Activated B cell treated with CpG ODN at 0.5 μM for 24 hours (primary cell): Measurements from ENCODE around the gene CNTN4. TPM values are rescaled to one million over a fixed set of nuclear protein-coding genes. Genes with fewer than 3 reads are reported as not detected.

Source experiments
- ATAC-seq: fragments of 200-7000 bp; cut with Tn5 transposase; one replicate; pipeline ENCODE4 v1.10.0; 2021; ENCODE audit warnings: low read depth, mild to moderate bottlenecking, moderate library complexity
- CTCF ChIA-PET: fragments of 350-600 bp; sonication (Branson Sonifier 250); formaldehyde crosslinking; loops from one replicate; lab custom pipeline; 2021; ENCODE audit warnings: antibody characterized with exemption; lab: Charles Lee
- POLR2A ChIA-PET: fragments of 350-600 bp; sonication (Branson Sonifier 250); formaldehyde crosslinking; loops from one replicate; lab custom pipeline; 2021; ENCODE audit warnings: antibody characterized with exemption; lab: Charles Lee
- DNase-seq: peaks from one replicate; pipeline ENCODE4 v3.0.0; 2022
- H3K27ac Mint-ChIP-seq: one replicate; pipeline ENCODE4 v1.8.0; 2020; ENCODE audit warnings: mixed read lengths
- H3K27me3 Mint-ChIP-seq: one replicate; pipeline ENCODE4 v1.8.0; 2021; ENCODE audit warnings: mixed read lengths
- H3K36me3 Mint-ChIP-seq: one replicate; pipeline ENCODE4 v1.8.0; 2021; ENCODE audit warnings: low read depth, mixed read lengths
- H3K4me1 Mint-ChIP-seq: one replicate; pipeline ENCODE4 v1.8.0; 2021; ENCODE audit warnings: mixed read lengths
- H3K4me3 Mint-ChIP-seq: one replicate; pipeline ENCODE4 v1.8.0; 2020; ENCODE audit warnings: mild to moderate bottlenecking, mixed read lengths
- H3K9me3 Mint-ChIP-seq: one replicate; pipeline ENCODE4 v1.8.0; 2020; ENCODE audit warnings: mixed read lengths
- intact Hi-C: fragments of 100-400 bp; cut with micrococcal nuclease; formaldehyde crosslinking; loops from one replicate; pipeline ENCODE4 v1.15.1; 2024
- total RNA-seq: library from RNA; stranded (reverse); gene quantifications from 2 replicates; pipeline ENCODE4 v1.2.3, GENCODE V29; 2022
- TF ChIP-seq, protein P1 (sequence below): fragments of 200-600 bp; IDR thresholded peaks from one replicate; pipeline ENCODE4 v1.8.0; 2022; ENCODE audit warnings: antibody characterized with exemption, mild to moderate bottlenecking

Gene CNTN4
- total RNA-seq, 1 donor from 2014 or later = not detected

DNA sequence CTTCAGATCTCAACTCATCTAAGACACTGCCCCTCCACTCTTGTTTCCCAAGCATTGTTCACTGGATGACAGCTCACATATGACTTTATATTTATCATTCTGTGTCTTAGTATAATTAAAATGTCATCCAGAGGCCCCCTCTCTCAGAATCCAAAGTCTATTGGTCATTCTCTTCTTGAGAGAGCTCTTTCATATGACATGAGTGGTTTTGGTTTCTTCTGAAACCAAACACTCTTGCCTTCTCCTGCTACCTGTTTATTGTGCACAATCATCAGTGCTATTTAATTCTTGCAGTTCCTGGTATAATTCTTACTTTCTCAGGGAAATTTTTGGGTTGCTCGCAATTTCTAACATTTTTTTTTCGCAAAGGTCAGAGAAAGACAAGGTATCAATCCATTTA lies 762.0 kb downstream of the CNTN4 start:
- no peaks in the 10 kb centered on the region for H3K9me3 Mint-ChIP-seq
- intact Hi-C loops = no loop called here
- ATAC-seq = no peak
- POLR2A ChIA-PET = no interaction called here
- DNase-seq = no peak
- no peak overlapping the region for H3K4me3 Mint-ChIP-seq
- H3K4me1 Mint-ChIP-seq = no peaks in the 10 kb centered on the region
- TF ChIP-seq, protein P1, sequence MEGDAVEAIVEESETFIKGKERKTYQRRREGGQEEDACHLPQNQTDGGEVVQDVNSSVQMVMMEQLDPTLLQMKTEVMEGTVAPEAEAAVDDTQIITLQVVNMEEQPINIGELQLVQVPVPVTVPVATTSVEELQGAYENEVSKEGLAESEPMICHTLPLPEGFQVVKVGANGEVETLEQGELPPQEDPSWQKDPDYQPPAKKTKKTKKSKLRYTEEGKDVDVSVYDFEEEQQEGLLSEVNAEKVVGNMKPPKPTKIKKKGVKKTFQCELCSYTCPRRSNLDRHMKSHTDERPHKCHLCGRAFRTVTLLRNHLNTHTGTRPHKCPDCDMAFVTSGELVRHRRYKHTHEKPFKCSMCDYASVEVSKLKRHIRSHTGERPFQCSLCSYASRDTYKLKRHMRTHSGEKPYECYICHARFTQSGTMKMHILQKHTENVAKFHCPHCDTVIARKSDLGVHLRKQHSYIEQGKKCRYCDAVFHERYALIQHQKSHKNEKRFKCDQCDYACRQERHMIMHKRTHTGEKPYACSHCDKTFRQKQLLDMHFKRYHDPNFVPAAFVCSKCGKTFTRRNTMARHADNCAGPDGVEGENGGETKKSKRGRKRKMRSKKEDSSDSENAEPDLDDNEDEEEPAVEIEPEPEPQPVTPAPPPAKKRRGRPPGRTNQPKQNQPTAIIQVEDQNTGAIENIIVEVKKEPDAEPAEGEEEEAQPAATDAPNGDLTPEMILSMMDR = no peak
- H3K27me3 Mint-ChIP-seq = no peaks in the 10 kb centered on the region
- no peak overlapping the region for H3K27ac Mint-ChIP-seq
- CTCF ChIA-PET = no interaction called here
- H3K36me3 Mint-ChIP-seq = no peaks in the 10 kb centered on the region

DNA sequence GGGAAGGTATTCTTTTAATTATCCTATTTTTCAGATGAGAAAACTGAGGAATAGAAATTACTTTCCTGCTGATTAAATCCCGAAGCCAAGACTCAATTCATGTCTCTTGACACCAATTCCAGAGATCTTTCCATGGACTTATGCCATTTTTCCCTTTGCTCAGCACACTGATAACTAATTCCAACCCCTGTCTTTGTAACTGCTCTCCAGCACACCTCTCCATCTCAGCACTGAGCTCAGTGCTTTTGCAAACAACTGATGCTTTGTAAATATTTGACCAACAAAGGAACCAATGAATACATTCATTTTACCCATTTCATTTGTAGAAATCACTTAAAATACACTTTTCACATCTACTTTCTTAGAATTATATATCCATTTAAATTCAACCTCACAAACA lies 762.5 kb downstream of the CNTN4 start:
- Mint-ChIP-seq H3K27ac (no peak overlapping the region), H3K9me3 (no peaks in the 10 kb centered on the region), H3K4me1 (no peaks in the 10 kb centered on the region), H3K4me3 (no peak overlapping the region), H3K36me3 (no peaks in the 10 kb centered on the region), H3K27me3 (no peaks in the 10 kb centered on the region)
- intact Hi-C loops = no loop called here
- CTCF ChIA-PET = no interaction called here
- TF ChIP-seq, protein P1 = no peak
- POLR2A ChIA-PET = no interaction called here
- ATAC-seq (no peak), DNase-seq (no peak)

DNA sequence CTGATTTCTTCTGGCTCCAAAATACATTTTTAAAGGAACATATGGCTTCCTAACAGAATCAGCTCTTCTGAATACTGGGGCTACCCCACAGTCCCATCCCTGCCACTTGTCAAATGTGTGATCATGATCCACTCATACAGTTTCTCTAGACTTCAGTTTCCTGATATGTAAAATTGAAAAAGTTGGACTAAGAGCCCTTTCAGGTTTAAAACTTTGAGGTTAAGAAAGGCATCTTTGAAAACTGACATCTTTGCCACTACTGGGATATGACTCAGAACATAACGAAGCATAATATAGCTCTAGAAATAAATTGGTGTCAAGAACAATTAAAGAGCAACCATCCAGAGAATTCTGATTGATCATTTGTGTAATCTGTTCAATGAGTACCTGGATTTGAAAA lies 763.3 kb downstream of the CNTN4 start:
- H3K27ac Mint-ChIP-seq = no peak overlapping the region
- no peaks in the 10 kb centered on the region for H3K36me3 Mint-ChIP-seq
- no peaks in the 10 kb centered on the region for H3K4me1 Mint-ChIP-seq
- CTCF ChIA-PET = no interaction called here
- H3K9me3 Mint-ChIP-seq = no peaks in the 10 kb centered on the region
- intact Hi-C loops = no loop called here
- ATAC-seq (no peak), DNase-seq (no peak)
- no peak overlapping the region for H3K4me3 Mint-ChIP-seq
- TF ChIP-seq, protein P1 = no peak
- no peaks in the 10 kb centered on the region for H3K27me3 Mint-ChIP-seq
- POLR2A ChIA-PET = no interaction called here

DNA sequence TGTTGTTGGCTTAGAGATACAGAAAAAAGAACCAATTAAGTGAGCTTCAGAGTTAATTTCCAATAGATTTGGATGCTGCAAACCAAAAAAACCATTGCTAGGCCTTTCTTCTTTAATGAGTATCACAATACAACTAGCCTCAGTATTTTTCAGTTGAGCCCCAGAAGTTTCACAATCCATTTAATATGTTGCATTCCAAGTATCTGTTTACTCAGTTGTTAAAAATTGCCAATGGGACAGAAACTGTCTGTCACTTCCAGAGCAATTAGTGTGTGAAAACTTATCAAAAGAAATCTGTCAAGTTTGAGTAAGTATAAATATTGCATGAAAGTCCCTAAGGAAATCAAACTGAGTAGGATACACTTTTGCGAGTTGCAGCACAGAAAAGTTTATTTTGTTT lies 763.7 kb downstream of the CNTN4 start:
- Mint-ChIP-seq H3K4me1 (no peaks in the 10 kb centered on the region), H3K27me3 (no peaks in the 10 kb centered on the region), H3K4me3 (no peak overlapping the region), H3K36me3 (no peaks in the 10 kb centered on the region), H3K9me3 (no peaks in the 10 kb centered on the region), H3K27ac (no peak overlapping the region)
- TF ChIP-seq, protein P1 = no peak
- ATAC-seq (no peak), DNase-seq (no peak)
- CTCF ChIA-PET = no interaction called here
- intact Hi-C loops = no loop called here
- POLR2A ChIA-PET = no interaction called here

DNA sequence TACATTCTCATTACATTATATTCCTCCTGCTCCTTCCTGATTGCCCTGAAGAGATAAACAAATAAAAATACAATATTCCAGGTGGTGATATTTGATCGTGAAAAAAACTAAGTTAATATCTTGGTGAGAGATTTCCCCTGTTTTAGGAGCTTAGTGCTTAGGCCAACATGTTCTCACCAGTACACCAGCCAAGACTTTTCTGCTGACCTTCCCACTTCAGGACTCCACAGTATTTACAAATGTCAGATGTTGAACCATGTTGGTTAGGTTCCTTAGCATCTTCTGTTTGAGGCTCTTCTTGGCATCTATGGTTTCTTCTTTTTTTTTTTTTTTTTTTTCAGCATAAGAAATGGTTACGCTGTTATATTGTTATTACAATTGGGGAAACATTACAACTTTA lies 764.5 kb downstream of the CNTN4 start:
- Mint-ChIP-seq H3K27ac (no peak overlapping the region), H3K36me3 (no peaks in the 10 kb centered on the region), H3K4me3 (no peak overlapping the region), H3K4me1 (no peaks in the 10 kb centered on the region), H3K9me3 (no peaks in the 10 kb centered on the region), H3K27me3 (no peaks in the 10 kb centered on the region)
- CTCF ChIA-PET = no interaction called here
- DNase-seq (no peak), ATAC-seq (no peak)
- intact Hi-C loops = no loop called here
- TF ChIP-seq, protein P1 = no peak
- POLR2A ChIA-PET = no interaction called here
